ENCODE data around the gene CDT1.
A peak's percentile ranks its signal among the peaks of the same experiment; 100 is the strongest.

Gene CDT1

DNA sequence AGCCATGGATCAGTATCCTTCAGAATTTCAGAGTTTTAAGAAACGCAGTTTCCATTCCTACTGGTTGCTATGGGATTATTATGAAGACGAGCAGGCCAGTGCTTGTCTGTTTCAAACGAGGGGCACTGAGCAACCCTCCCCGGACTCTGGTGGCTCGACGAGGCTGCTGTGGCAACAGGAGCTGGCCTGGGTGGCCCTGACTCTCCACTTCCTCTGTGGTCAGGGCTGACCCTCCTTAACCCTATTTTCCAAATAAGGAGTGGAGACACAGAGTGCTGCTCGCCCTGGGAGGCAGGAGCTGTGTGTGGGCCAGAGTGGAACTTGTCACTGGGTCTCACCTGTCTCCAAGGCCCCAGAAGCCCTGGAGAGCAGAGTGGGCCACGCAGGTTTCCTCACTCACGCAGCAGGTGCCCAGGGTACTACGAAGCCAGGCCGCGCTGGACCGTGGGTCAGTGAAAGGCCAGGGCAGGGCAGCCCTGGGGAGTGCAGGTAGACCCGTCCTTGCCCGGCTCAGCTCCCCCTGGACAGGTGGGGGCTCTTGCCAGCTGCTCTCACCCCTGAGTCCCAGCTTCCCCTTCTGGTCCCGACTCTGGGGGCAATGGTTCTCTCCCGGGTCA, 49.8 kb downstream of the CDT1 start:
- no peak overlapping the region for H3K27ac ChIP-seq (ENCODE audit: low read depth, low read length, severe bottlenecking)
- no peaks in the 10 kb centered on the region for H3K9me3 ChIP-seq (ENCODE audit: control insufficient read depth, low read length)
- WGBS, 2 experiments (ENCODE audit: insufficient coverage in 2 of 2) = 89 to 96% methylated on average over 14 to 17 of the region's 17 CpGs
- H3K36me3 ChIP-seq (ENCODE audit: control insufficient read depth, insufficient read depth, low read length) = peaks cover 17% of the 10 kb centered on the region
- H3K4me3 ChIP-seq (ENCODE audit: extremely low read depth, insufficient read depth, low read length, poor library complexity, severe bottlenecking) = no peak overlapping the region
- peaks cover 11% of the 10 kb centered on the region for H3K4me1 ChIP-seq (ENCODE audit: control insufficient read depth, insufficient read depth, low read length, poor library complexity, severe bottlenecking)

DNA sequence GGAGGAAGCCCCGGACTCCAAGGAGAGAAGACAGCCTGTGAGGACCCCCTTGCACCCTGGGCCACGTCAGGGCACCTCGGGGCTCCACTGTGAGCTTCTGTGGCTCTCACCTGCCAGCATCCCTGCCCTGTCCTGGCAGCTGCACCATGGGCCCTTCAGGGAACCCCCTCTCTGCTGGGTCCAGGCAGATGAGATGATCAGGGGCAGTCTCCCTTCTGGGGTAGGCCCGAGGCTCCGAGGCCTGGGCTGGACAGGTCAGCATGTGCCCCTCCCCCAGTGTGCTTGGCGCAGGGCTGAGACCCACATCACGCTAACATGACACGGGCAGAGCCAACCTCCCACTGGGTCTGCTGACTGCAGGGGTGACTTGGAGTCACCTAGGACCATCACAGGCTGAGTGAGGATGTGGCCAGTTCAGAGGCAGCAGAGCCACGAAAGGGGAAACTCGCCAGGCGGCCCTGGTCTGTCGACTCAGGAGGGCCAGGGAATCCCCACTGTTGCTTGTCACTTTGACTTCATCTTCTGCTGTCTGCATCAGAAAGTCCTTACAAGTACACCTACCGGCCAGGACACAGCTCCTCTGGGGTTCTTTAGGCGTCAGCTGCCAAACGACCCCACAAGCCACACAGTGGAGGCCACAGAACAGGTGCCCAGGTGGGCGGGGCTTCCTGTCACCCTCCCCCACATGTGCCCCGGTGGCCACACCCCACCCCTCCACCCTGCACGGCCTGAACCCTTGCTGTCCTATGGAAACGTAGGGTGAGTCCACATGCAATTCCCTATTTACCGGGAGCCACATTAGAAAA, 50.9 kb downstream of the CDT1 start:
- H3K4me3 ChIP-seq (ENCODE audit: extremely low read depth, insufficient read depth, low read length, poor library complexity, severe bottlenecking) = no peak overlapping the region
- 90 to 92% methylated on average over 13 to 18 of the region's 20 CpGs for WGBS, 2 experiments (ENCODE audit: insufficient coverage in 2 of 2)
- H3K27ac ChIP-seq (ENCODE audit: low read depth, low read length, severe bottlenecking) = no peak overlapping the region
- H3K4me1 ChIP-seq (ENCODE audit: control insufficient read depth, insufficient read depth, low read length, poor library complexity, severe bottlenecking) = peaks cover 12% of the 10 kb centered on the region
- no peaks in the 10 kb centered on the region for H3K9me3 ChIP-seq (ENCODE audit: control insufficient read depth, low read length)
- peaks cover 28% of the 10 kb centered on the region for H3K36me3 ChIP-seq (ENCODE audit: control insufficient read depth, insufficient read depth, low read length)

DNA sequence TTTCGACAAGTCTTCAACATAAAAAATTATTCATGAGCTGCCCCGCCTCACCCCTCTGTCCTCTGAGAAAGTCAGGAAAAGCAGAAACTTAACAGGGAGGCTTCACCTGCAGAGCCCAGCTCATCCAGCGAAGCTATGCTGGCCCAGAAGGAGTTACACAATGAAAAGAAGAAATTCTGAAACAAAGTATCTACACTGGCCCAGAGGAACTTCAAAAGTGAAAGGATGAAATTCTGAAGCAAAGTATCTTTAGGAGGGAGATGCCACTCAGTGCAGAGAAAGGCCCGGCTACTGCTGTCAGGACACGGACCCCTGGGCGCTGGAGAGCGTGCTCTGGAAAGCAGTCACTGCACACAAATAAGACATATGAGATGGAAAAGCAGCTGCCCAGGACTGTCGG, 51.6 kb downstream of the CDT1 start:
- 96% methylated on average over 5 to 7 of the region's 8 CpGs for WGBS, 2 experiments (ENCODE audit: insufficient coverage in 2 of 2)
- H3K4me1 ChIP-seq (ENCODE audit: control insufficient read depth, insufficient read depth, low read length, poor library complexity, severe bottlenecking) = peaks cover 12% of the 10 kb centered on the region
- H3K4me3 ChIP-seq (ENCODE audit: extremely low read depth, insufficient read depth, low read length, poor library complexity, severe bottlenecking) = no peak overlapping the region
- H3K9me3 ChIP-seq (ENCODE audit: control insufficient read depth, low read length) = no peaks in the 10 kb centered on the region
- H3K27ac ChIP-seq (ENCODE audit: low read depth, low read length, severe bottlenecking) = no peak overlapping the region
- H3K36me3 ChIP-seq (ENCODE audit: control insufficient read depth, insufficient read depth, low read length) = peaks cover 34% of the 10 kb centered on the region

GRCh38 chr16:88855736-88856121, 52.1 kb downstream of the CDT1 start:
- no peaks in the 10 kb centered on the region for H3K9me3 ChIP-seq (ENCODE audit: control insufficient read depth, low read length)
- WGBS, 2 experiments (ENCODE audit: insufficient coverage in 2 of 2) = 82 to 85% methylated on average over 10 to 12 of the region's 13 CpGs
- H3K4me3 ChIP-seq (ENCODE audit: extremely low read depth, insufficient read depth, low read length, poor library complexity, severe bottlenecking) = peak overlapping the region; percentile 93
- peaks cover 12% of the 10 kb centered on the region for H3K4me1 ChIP-seq (ENCODE audit: control insufficient read depth, insufficient read depth, low read length, poor library complexity, severe bottlenecking)
- H3K27ac ChIP-seq (ENCODE audit: low read depth, low read length, severe bottlenecking) = no peak overlapping the region
- peaks cover 39% of the 10 kb centered on the region for H3K36me3 ChIP-seq (ENCODE audit: control insufficient read depth, insufficient read depth, low read length)

GRCh38 chr16:88856122-88856827, 52.7 kb downstream of the CDT1 start:
- H3K4me3 ChIP-seq (ENCODE audit: extremely low read depth, insufficient read depth, low read length, poor library complexity, severe bottlenecking) = peak overlapping the region; percentile 93
- 7 to 13% methylated on average over 16 to 29 of the region's 53 CpGs for WGBS, 2 experiments (ENCODE audit: insufficient coverage in 2 of 2)
- H3K27ac ChIP-seq (ENCODE audit: low read depth, low read length, severe bottlenecking) = no peak overlapping the region
- peaks cover 12% of the 10 kb centered on the region for H3K4me1 ChIP-seq (ENCODE audit: control insufficient read depth, insufficient read depth, low read length, poor library complexity, severe bottlenecking)
- peaks cover 40% of the 10 kb centered on the region for H3K36me3 ChIP-seq (ENCODE audit: control insufficient read depth, insufficient read depth, low read length)
- no peaks in the 10 kb centered on the region for H3K9me3 ChIP-seq (ENCODE audit: control insufficient read depth, low read length)

GRCh38 chr16:88856828-88857727, 53.5 kb downstream of the CDT1 start, which contains the start of the genes GALNS and TRAPPC2L:
GALNS (minus strand) TSS chr16:88856947; CDS start chr16:88856877, 70 bp downstream.
TRAPPC2L (plus strand) TSS chr16:88857127; CDS start chr16:88857151, 24 bp downstream.
- H3K36me3 ChIP-seq (ENCODE audit: control insufficient read depth, insufficient read depth, low read length) = peaks cover 44% of the 10 kb centered on the region
- WGBS, 2 experiments (ENCODE audit: insufficient coverage in 2 of 2) = 0 to 1% methylated on average over 76 to 84 of the region's 87 CpGs
- H3K4me3 ChIP-seq (ENCODE audit: extremely low read depth, insufficient read depth, low read length, poor library complexity, severe bottlenecking) = peak within 1 kb of the TSS; percentile 93
- peak within 1 kb of the TSS; percentile 97 for H3K27ac ChIP-seq (ENCODE audit: low read depth, low read length, severe bottlenecking)
- peaks cover 12% of the 10 kb centered on the region for H3K4me1 ChIP-seq (ENCODE audit: control insufficient read depth, insufficient read depth, low read length, poor library complexity, severe bottlenecking)
- H3K9me3 ChIP-seq (ENCODE audit: control insufficient read depth, low read length) = no peaks in the 10 kb centered on the region

- Histone ChIP-seq H3K36me3 (ENCODE audit: control insufficient read depth, insufficient read depth, low read length) (peaks cover 44% of the 10 kb centered on the region), H3K4me3 (ENCODE audit: extremely low read depth, insufficient read depth, low read length, poor library complexity, severe bottlenecking) (peak overlapping the region; percentile 93), H3K9me3 (ENCODE audit: control insufficient read depth, low read length) (no peaks in the 10 kb centered on the region), H3K27ac (ENCODE audit: low read depth, low read length, severe bottlenecking) (peak overlapping the region; percentile 97), H3K4me1 (ENCODE audit: control insufficient read depth, insufficient read depth, low read length, poor library complexity, severe bottlenecking) (peaks cover 12% of the 10 kb centered on the region)
- 20 to 21% methylated on average over 11 to 12 of the region's 12 CpGs for WGBS, 2 experiments (ENCODE audit: insufficient coverage in 2 of 2)
Measured at GRCh38 chr16:88857728-88858339, 54.2 kb downstream of the CDT1 start.

All from mesodermal cell (in vitro differentiated cells).